ENCODE measurements around the gene ADAMTSL1.

ADAMTSL1 gene

DNA sequence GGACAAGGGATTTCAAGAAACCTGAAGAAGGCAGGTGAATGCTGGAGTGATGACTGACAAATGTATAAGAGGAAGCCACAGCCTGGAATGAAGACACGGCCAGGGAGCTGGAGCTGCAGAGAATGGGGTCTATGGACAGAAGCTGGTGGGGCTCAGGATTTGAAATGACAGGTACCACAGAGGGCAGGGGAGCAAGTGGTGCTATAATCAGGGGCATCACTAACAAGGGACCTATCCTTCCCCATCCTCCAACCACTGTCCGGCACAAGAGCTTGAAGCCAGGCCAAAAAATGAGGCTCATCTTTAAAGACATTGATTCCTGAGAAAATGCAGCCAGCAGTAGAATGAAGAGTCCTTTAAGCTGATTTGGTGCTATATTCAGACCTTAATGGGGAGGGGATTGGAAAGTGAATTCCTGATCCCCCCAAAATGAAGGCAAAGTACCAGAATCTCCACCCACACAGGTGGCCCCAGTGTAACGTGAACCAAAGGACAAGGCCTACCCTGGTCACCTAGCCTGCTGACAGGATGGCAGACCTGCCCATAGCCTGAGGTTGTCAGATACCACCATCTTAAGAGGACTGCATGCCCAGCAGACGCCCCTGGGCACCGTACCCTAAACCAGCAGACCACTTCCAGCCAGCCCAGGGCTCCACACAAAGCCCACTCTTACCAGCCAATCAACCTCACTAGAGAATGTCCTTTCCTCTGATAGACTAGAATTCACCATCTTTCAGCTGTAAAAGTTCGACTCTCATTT, 449.9 kb downstream of the ADAMTSL1 start:
- no peak for DNase-seq (ENCODE audit: low read depth in 1 of 2, low spot score in 1 of 2)
- no peak overlapping the region for H3K4me3 ChIP-seq (replicated peaks; ENCODE audit: insufficient read depth, low read length)
- H3K27me3 ChIP-seq (ENCODE audit: insufficient read depth, poor library complexity, severe bottlenecking): no peaks in the 10 kb centered on the region
- no peak overlapping the region for H3K27ac ChIP-seq (replicated peaks)
- TF ChIP-seq, protein P1, sequence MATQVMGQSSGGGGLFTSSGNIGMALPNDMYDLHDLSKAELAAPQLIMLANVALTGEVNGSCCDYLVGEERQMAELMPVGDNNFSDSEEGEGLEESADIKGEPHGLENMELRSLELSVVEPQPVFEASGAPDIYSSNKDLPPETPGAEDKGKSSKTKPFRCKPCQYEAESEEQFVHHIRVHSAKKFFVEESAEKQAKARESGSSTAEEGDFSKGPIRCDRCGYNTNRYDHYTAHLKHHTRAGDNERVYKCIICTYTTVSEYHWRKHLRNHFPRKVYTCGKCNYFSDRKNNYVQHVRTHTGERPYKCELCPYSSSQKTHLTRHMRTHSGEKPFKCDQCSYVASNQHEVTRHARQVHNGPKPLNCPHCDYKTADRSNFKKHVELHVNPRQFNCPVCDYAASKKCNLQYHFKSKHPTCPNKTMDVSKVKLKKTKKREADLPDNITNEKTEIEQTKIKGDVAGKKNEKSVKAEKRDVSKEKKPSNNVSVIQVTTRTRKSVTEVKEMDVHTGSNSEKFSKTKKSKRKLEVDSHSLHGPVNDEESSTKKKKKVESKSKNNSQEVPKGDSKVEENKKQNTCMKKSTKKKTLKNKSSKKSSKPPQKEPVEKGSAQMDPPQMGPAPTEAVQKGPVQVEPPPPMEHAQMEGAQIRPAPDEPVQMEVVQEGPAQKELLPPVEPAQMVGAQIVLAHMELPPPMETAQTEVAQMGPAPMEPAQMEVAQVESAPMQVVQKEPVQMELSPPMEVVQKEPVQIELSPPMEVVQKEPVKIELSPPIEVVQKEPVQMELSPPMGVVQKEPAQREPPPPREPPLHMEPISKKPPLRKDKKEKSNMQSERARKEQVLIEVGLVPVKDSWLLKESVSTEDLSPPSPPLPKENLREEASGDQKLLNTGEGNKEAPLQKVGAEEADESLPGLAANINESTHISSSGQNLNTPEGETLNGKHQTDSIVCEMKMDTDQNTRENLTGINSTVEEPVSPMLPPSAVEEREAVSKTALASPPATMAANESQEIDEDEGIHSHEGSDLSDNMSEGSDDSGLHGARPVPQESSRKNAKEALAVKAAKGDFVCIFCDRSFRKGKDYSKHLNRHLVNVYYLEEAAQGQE (IDR thresholded peaks at IDR 0.05; ENCODE audit: insufficient replicate concordance, low read depth): no peak
- TF ChIP-seq GABPA (IDR thresholded peaks at IDR 0.05; ENCODE audit: low read depth) (no peak), POLR2AphosphoS5 (IDR thresholded peaks at IDR 0.05; ENCODE audit: low read depth) (no peak), SPI1 (IDR thresholded peaks at IDR 0.05; ENCODE audit: borderline replicate concordance, low read depth) (no peak)
- TF ChIP-seq, protein P2, sequence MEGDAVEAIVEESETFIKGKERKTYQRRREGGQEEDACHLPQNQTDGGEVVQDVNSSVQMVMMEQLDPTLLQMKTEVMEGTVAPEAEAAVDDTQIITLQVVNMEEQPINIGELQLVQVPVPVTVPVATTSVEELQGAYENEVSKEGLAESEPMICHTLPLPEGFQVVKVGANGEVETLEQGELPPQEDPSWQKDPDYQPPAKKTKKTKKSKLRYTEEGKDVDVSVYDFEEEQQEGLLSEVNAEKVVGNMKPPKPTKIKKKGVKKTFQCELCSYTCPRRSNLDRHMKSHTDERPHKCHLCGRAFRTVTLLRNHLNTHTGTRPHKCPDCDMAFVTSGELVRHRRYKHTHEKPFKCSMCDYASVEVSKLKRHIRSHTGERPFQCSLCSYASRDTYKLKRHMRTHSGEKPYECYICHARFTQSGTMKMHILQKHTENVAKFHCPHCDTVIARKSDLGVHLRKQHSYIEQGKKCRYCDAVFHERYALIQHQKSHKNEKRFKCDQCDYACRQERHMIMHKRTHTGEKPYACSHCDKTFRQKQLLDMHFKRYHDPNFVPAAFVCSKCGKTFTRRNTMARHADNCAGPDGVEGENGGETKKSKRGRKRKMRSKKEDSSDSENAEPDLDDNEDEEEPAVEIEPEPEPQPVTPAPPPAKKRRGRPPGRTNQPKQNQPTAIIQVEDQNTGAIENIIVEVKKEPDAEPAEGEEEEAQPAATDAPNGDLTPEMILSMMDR (IDR thresholded peaks at IDR 0.05; ENCODE audit: insufficient read depth, low read length): no peak

DNA sequence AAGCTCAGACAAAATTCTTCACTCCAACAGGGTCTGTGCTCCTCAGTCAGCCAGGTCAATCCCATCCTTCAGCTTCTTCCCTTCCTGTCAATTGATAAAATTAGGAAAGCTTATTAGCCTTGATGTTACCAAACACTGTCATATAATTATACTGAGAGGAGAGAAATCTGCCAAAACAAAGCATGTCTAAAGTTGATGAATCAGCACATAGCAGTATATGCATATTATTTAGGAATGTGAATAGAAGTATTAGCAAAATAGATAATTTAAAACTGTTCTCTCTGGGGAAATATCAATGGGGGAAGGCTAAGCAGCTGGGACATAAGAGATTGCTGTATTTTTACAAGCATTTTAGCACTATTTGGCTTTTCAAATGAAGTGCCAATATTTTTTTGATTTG, 451.9 kb downstream of the ADAMTSL1 start:
- DNase-seq (ENCODE audit: low read depth in 1 of 2, low spot score in 1 of 2): no peak
- TF ChIP-seq SPI1 (IDR thresholded peaks at IDR 0.05; ENCODE audit: borderline replicate concordance, low read depth): no peak
- no peak for TF ChIP-seq POLR2AphosphoS5 (IDR thresholded peaks at IDR 0.05; ENCODE audit: low read depth)
- TF ChIP-seq, protein P1 (IDR thresholded peaks at IDR 0.05; ENCODE audit: insufficient replicate concordance, low read depth): no peak
- TF ChIP-seq, protein P2 (IDR thresholded peaks at IDR 0.05; ENCODE audit: insufficient read depth, low read length): no peak
- no peak for TF ChIP-seq GABPA (IDR thresholded peaks at IDR 0.05; ENCODE audit: low read depth)
- H3K4me3 ChIP-seq (replicated peaks; ENCODE audit: insufficient read depth, low read length): no peak overlapping the region
- H3K27me3 ChIP-seq (ENCODE audit: insufficient read depth, poor library complexity, severe bottlenecking): no peaks in the 10 kb centered on the region
- no peak overlapping the region for H3K27ac ChIP-seq (replicated peaks)

DNA sequence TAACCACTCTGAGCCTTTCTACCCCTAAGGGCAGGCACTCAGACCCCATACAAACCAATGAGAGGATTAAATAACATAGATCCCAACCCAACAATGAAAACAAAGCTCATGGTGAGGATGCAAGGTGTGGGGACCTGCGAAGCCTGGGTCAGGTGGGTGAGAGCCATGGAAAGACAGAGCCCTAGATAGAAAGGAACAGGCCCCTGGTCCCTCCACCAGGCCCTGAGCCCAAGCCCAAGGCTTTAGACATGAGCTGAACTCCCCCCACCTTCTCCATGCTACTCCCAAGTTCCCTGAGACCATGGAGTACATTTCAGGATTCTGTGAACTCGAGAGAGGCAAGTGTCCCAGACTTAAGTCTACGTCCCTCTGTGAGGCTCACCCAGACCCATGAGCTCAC, 452.6 kb downstream of the ADAMTSL1 start:
- H3K27me3 ChIP-seq (ENCODE audit: insufficient read depth, poor library complexity, severe bottlenecking): no peaks in the 10 kb centered on the region
- H3K4me3 ChIP-seq (replicated peaks; ENCODE audit: insufficient read depth, low read length): no peak overlapping the region
- H3K27ac ChIP-seq (replicated peaks): no peak overlapping the region
- DNase-seq (ENCODE audit: low read depth in 1 of 2, low spot score in 1 of 2): no peak
- TF ChIP-seq POLR2AphosphoS5 (IDR thresholded peaks at IDR 0.05; ENCODE audit: low read depth): no peak
- TF ChIP-seq, protein P2 (IDR thresholded peaks at IDR 0.05; ENCODE audit: insufficient read depth, low read length): no peak
- TF ChIP-seq, protein P1 (IDR thresholded peaks at IDR 0.05; ENCODE audit: insufficient replicate concordance, low read depth): no peak
- no peak for TF ChIP-seq SPI1 (IDR thresholded peaks at IDR 0.05; ENCODE audit: borderline replicate concordance, low read depth)
- no peak for TF ChIP-seq GABPA (IDR thresholded peaks at IDR 0.05; ENCODE audit: low read depth)

Data from HL-60 (cell line).